GM08714 (cell line): ENCODE results near the gene OR4S2.
A peak's percentile ranks its signal among the peaks of the same experiment; 100 is the strongest.

Experiments
- H3K4me3 ChIP-seq: fragments of 200-500 bp; sonication (Bioruptor generic); 2 replicates; pipeline ENCODE4 v1.5.1; 2014; ENCODE audit warnings: mild to moderate bottlenecking, low read length, inconsistent platforms
- ZNF274 ChIP-seq: IDR thresholded peaks from 2 replicates; pipeline ENCODE4 v1.6.1; 2012; ENCODE audit warnings: mild to moderate bottlenecking, low read depth, low read length

Gene OR4S2, protein sequence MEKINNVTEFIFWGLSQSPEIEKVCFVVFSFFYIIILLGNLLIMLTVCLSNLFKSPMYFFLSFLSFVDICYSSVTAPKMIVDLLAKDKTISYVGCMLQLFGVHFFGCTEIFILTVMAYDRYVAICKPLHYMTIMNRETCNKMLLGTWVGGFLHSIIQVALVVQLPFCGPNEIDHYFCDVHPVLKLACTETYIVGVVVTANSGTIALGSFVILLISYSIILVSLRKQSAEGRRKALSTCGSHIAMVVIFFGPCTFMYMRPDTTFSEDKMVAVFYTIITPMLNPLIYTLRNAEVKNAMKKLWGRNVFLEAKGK

DNA sequence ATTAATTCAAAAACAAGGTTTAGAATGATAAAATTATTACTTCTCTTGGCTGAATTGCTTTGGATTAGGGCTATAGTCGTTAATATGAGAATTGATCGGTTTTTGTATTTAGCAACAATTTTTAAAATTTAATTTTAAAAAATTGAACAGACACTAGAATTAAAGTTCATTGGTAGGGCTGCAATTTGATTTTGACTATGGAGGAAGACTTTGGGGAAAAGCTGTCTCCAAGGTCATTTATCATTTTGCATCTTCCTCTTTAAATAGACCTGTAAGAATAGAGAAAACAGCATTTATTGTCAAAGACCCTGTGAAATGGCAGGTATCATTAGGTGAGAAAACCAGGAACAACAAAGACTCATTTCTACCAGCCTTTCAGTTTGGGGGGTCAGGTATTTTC is at the start of gene OR4S2:
OR4S2 (plus strand) TSS at position 301 of the 400 bp plus-strand sequence. CDS start 2,577 bp downstream, outside the sequence.
- TF ChIP-seq ZNF274 = no peak
- H3K4me3 ChIP-seq = no peak within 1 kb of the TSS

DNA sequence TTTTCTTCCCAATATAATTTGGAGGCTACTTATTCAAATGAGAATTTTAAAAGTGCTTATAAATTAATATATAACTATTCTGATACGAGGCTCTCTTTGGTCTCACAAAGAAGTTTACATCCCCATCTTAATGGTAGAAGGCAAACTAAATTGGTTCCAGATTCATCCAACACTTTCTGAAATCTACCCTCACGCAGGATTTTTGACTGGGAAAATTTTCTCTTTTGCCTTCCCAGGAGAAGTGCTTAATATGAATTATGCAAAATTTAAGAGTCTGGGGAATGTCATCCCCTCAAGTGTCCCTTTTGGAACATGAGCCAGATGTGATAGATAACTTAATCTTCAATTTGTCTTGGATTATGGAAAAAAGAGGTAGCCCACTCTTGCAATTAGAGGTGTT is 40.6 kb upstream of the OR4S2 start, which contains the start of gene OR4C11:
OR4C11 (minus strand) TSS at position 101 of the 400 bp plus-strand sequence. CDS start 3,272 bp downstream, outside the sequence.
- TF ChIP-seq ZNF274 = no peak
- H3K4me3 ChIP-seq = no peak within 1 kb of the TSS

DNA sequence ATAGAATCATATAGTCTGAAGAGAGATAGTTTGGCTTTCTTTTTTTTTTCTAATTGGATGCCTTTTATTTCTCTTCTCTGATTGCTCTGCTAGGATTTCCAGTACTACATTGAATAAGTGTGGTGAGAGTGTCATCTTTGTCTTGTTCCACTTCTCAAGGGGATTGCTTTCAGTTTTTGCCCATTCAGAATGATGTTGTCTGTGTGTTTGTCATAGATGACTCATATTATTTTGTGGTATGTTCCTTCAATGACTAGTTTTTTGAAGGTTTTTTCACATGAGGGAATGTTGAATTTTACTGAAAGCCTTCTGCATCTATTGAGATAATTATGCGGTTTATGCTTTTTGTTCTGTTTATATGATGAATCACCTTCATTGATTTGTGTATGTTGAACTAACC is 23.6 kb upstream of the OR4S2 start:
- no peak for TF ChIP-seq ZNF274
- H3K4me3 ChIP-seq = no peak overlapping the region

GRCh38 chr11:55634813-55635212 is 13.3 kb upstream of the OR4S2 start, which contains the start of gene OR4P4:
Gene OR4P4 (plus strand): TSS chr11:55635113.
- TF ChIP-seq ZNF274 = no peak
- H3K4me3 ChIP-seq = no peak within 1 kb of the TSS

DNA sequence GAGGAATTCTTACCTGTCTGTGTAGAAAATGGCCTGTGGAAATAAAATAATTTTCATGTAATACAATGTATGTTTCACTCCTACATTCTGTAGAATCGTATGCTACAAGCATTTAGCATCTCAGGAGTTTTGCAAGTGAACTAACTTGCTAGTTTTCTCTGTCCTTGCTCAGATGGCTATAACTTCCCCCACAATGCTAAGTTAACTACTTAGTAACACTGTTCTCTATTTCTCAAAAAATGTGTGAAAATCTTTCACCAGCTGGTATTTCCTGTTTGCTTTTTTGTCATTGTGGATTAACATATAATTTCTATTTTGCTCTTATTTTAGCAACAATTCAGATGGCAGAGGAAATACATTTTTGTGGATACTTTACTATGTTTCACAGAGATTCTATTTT is 4.4 kb downstream of the OR4S2 start:
- no peak overlapping the region for H3K4me3 ChIP-seq
- no peak for TF ChIP-seq ZNF274

DNA sequence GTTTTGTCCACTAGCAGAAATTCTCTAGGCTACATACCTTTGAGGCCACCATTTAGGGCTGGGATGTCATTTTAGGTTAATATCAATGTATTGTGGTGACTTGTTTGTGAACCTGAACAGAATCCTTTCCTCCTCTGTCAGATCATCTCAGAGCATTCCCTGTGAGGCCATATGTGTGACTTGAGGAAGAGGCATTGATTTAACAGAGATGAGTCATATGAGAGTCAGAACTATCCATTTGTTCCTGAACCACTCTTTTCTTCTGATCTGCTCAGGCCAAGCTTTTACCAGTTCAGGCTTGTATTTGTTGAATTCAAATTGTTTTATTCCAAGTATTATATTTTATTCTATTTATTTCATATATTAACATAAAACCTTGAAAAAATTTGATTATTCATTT is 7.0 kb downstream of the OR4S2 start:
- H3K4me3 ChIP-seq = no peak overlapping the region
- no peak for TF ChIP-seq ZNF274

DNA sequence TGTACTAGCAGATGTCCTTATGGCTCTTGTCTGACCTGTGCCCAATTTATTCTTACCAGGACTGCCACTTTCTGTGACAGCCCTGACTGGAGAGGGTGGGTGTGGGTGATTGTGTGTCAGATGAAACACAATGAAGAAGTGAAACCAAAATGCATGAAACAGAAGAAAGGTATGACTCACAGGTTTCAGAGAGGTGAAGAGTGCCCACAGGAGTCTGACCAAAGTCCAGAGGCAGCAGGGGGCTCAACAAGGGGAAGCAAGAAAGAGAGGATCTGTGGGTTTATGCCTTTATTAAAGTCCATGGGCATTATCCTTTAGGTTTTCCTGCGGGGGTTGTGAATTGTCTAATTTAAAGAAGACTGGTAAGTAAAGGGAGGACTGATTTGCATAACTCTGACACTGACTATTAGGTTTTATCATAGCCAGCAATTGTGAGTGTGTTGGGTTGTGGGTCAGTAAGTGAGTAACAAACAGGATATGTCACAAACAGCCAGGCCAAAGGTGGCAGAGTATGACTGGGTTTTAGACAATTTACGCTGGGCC is 10.0 kb downstream of the OR4S2 start:
- H3K4me3 ChIP-seq = 0 out of 2 replicates have a peak overlapping the region, but pooled peaks have one; percentile 15
- no peak for TF ChIP-seq ZNF274

DNA sequence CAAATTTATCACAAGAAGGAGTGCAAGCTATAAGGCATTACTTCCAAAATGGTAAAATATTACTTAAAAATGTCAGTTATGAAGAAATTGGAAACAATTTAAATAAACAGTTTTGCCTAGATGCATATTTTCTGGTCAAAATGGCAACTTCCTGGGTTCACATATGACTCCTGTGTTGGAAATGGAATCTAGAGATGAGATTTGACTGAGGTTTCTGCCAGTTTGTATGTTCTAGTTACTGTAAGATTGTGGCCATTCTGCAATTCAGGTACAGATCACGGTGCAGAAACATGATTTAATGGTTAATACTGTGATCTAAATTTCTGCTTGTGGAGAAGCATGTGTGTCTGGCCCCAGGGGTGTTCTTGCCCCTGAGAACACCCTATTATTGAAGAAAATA is 10.5 kb downstream of the OR4S2 start:
- peak overlapping the region; percentile 34; the same call in 1 of the 2 replicates for H3K4me3 ChIP-seq
- TF ChIP-seq ZNF274 = no peak

GRCh38 chr11:55661901-55662300 is 13.8 kb downstream of the OR4S2 start, which contains the start of gene OR4C6:
Gene OR4C6 (plus strand): TSS chr11:55662201. CDS start chr11:55665167, 2,966 bp downstream.
- H3K4me3 ChIP-seq = no peak within 1 kb of the TSS
- TF ChIP-seq ZNF274 = no peak

DNA sequence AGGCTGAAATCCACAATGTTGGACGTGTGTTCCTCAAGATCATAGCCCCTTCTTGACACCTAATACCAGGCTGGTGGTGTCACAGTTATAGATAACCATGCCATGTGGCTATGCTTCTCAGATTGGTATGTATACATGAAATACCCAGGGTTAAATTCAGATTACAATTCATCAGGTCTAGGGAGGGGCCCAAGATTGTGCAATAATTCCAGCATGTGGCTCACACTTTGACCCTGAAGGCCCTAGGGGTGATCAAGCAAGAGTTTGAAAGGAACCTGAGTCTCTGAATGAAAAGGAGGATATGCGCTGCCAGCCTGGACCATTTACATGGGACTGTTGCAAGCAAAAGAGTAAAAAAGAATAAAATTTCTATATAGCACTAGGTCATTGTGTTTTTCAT is 21.2 kb downstream of the OR4S2 start:
- no peak overlapping the region for H3K4me3 ChIP-seq
- TF ChIP-seq ZNF274 = no peak

- no peak for TF ChIP-seq ZNF274
- no peak overlapping the region for H3K4me3 ChIP-seq
Measured at GRCh38 chr11:55673860-55674259, 25.7 kb downstream of the OR4S2 start.

DNA sequence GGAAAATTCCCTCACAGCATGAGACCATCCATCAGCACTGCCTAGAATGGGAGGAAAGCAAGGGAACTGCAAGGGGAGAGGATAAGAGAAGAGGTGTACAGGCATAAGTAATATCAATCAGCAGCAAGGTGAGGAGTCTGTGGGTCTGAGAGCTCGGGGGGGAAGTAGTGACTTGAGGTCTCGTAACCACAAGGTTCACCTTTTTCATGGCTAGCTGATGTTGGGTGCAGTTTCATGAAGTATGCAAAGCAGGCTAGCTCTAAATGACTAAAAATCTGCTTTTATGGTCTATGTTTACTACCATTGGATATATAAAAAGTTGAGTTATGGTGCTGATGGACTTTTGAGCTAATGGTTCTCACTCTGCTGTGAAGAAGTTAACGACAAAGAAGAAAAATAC is 49.7 kb downstream of the OR4S2 start:
- TF ChIP-seq ZNF274 = no peak
- H3K4me3 ChIP-seq = no peak overlapping the region

- no peak overlapping the region for H3K4me3 ChIP-seq
- no peak for TF ChIP-seq ZNF274
Measured at GRCh38 chr11:55701429-55701828, 53.3 kb downstream of the OR4S2 start.
